Type B pancreatic cell (in vitro differentiated cells): Measurements from ENCODE around the gene KRT6B. TPM values are rescaled to one million over a fixed set of nuclear protein-coding genes. Genes with fewer than 3 reads are reported as not detected.
"Not testable (repeated sequence)": the region's sequence is repeated elsewhere in the genome, so short reads cannot be mapped to it uniquely, and the experiment has no call there.

Source experiments
- DNase-seq: peaks from one replicate; pipeline ENCODE4 v3.0.0; 2021; ENCODE audit warnings: mixed read lengths; ENCODE audit not compliant: unreplicated experiment; ENCODE audit errors: extremely low spot score
- H3K27ac Mint-ChIP-seq: 2 replicates; pipeline ENCODE4 v1.8.0; 2021; ENCODE audit warnings: mild to moderate bottlenecking, mixed read lengths
- H3K27me3 Mint-ChIP-seq: 2 replicates; pipeline ENCODE4 v1.8.0; 2021; ENCODE audit warnings: mixed read lengths
- H3K36me3 Mint-ChIP-seq: 2 replicates; pipeline ENCODE4 v1.8.0; 2021; ENCODE audit warnings: mixed read lengths
- H3K4me1 Mint-ChIP-seq: one replicate; pipeline ENCODE4 v1.8.0; 2021; ENCODE audit warnings: mixed read lengths; ENCODE audit not compliant: unreplicated experiment
- H3K4me3 Mint-ChIP-seq: 2 replicates; pipeline ENCODE4 v1.8.0; 2021; ENCODE audit warnings: mild to moderate bottlenecking, mixed read lengths
- H3K9me3 Mint-ChIP-seq: 2 replicates; pipeline ENCODE4 v1.8.0; 2021; ENCODE audit warnings: mixed read lengths
- total RNA-seq: library from RNA; stranded (reverse); gene quantifications from 2 replicates; pipeline ENCODE4 v1.2.1, GENCODE V29; 2021; ENCODE audit warnings: low replicate concordance
- TF ChIP-seq, protein P1 (sequence below): fragments of 200-600 bp; sonication (generic); conservative IDR thresholded peaks from 2 replicates; pipeline ENCODE4 v1.5.0; 2021; ENCODE audit warnings: antibody characterized with exemption, mild to moderate bottlenecking

Gene KRT6B
- total RNA-seq, 1 donor from 2014 or later, result not detected

DNA sequence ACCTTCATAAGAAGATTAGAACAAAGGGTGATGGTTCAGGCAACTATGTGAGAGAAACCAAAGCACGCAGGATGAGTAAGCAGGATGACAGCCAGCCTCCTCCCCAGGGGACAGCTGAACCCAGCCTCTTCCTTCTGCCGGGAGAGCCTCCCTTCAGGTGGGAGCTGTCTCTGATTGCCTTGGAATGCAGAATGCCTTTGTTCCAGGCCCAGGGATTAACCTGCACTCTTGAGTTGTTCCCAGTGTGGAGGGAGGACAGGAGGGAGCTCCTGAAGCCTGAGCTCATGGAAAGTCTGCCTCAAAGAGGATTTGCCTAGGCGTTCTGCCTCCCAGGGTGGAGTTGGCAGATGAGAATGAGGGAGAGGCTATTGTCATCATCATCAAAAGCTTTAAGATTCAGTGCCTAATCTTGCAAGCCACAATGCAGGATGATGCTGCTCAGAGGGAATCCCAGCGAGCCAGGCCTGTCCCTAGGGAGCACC lies 44.7 kb upstream of the KRT6B start:
- TF ChIP-seq, protein P1, sequence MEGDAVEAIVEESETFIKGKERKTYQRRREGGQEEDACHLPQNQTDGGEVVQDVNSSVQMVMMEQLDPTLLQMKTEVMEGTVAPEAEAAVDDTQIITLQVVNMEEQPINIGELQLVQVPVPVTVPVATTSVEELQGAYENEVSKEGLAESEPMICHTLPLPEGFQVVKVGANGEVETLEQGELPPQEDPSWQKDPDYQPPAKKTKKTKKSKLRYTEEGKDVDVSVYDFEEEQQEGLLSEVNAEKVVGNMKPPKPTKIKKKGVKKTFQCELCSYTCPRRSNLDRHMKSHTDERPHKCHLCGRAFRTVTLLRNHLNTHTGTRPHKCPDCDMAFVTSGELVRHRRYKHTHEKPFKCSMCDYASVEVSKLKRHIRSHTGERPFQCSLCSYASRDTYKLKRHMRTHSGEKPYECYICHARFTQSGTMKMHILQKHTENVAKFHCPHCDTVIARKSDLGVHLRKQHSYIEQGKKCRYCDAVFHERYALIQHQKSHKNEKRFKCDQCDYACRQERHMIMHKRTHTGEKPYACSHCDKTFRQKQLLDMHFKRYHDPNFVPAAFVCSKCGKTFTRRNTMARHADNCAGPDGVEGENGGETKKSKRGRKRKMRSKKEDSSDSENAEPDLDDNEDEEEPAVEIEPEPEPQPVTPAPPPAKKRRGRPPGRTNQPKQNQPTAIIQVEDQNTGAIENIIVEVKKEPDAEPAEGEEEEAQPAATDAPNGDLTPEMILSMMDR, result no peak
- no peak overlapping the region for H3K4me3 Mint-ChIP-seq
- H3K36me3 Mint-ChIP-seq, result no peaks in the 10 kb centered on the region
- H3K27me3 Mint-ChIP-seq, result peaks cover 30% of the 10 kb centered on the region
- H3K27ac Mint-ChIP-seq, result peak overlapping the region; percentile 68
- peaks cover 8% of the 10 kb centered on the region for H3K4me1 Mint-ChIP-seq
- H3K9me3 Mint-ChIP-seq, result peaks cover 4% of the 10 kb centered on the region
- DNase-seq, result no peak

DNA sequence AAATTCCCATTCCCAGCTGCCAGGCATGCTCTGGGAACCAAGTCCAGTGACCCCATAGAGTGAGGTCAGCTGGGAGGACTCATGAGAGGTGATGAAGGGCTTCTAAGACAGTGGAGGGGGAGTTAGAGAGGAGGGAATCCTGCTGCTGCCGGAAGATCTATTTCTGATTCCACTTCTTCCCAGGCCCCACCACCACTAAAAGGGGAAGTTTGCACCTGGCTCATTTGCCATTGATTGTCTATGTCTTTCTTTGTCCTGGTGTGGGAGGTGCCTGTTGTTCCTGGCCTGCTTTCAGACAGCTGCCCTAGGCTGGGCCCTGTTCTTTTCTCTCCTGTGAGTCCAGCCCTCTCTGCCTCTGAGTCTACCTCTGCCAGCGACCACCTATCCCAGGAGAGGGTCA lies 44.1 kb upstream of the KRT6B start:
- DNase-seq, result no peak
- no peak overlapping the region for H3K4me3 Mint-ChIP-seq
- peaks cover 8% of the 10 kb centered on the region for H3K4me1 Mint-ChIP-seq
- peaks cover 4% of the 10 kb centered on the region for H3K9me3 Mint-ChIP-seq
- peaks cover 36% of the 10 kb centered on the region for H3K27me3 Mint-ChIP-seq
- TF ChIP-seq, protein P1, result no peak
- H3K36me3 Mint-ChIP-seq, result no peaks in the 10 kb centered on the region
- peak overlapping the region; percentile 68 for H3K27ac Mint-ChIP-seq

DNA sequence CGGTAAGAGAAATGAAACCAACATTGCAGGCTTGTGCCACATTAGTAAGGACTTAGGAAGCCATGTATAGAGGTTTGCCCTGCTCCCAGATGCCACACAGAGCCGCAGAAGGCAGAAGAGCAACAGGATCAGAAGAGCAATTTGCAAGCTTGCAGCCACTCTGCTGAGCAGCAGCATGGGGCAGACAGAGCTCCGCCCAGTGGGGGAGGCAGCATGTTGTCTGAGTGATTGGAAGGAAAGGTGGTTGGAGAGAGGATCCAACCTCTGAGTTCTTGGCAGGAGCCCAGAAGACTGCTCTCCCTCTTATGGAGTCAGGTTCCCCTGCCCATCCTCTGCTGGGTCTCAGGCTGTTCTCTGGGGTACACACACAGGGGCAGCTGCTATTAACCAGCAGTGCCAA lies 43.4 kb upstream of the KRT6B start:
- DNase-seq, result no peak
- H3K4me3 Mint-ChIP-seq, result no peak overlapping the region
- H3K9me3 Mint-ChIP-seq, result no peaks in the 10 kb centered on the region
- TF ChIP-seq, protein P1, result no peak
- H3K4me1 Mint-ChIP-seq, result peaks cover 8% of the 10 kb centered on the region
- H3K36me3 Mint-ChIP-seq, result no peaks in the 10 kb centered on the region
- peaks cover 39% of the 10 kb centered on the region for H3K27me3 Mint-ChIP-seq
- H3K27ac Mint-ChIP-seq, result no peak overlapping the region

DNA sequence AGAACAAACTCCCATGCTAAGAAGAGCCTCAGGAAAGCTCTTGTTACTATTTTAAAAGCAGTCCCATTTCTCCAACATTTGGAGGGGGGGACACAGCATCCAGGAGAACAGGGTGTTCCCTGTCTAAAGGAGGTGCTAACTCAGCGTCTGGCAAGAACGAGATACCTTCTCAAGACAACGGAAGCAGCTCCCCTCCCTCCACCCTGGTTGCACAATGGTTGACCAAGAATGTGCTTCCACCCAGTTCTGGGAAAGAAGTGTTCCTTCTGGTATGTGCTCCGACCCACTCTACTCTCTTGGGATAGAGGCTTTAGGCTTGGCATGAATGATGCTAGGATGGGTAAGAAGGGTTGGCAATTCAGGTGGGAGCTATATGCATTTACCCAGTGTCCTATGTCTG lies 42.6 kb upstream of the KRT6B start:
- H3K27me3 Mint-ChIP-seq, result peaks cover 46% of the 10 kb centered on the region
- no peak overlapping the region for H3K4me3 Mint-ChIP-seq
- H3K4me1 Mint-ChIP-seq, result peaks cover 8% of the 10 kb centered on the region
- H3K27ac Mint-ChIP-seq, result no peak overlapping the region
- H3K36me3 Mint-ChIP-seq, result no peaks in the 10 kb centered on the region
- DNase-seq, result no peak
- H3K9me3 Mint-ChIP-seq, result no peaks in the 10 kb centered on the region
- TF ChIP-seq, protein P1, result no peak

DNA sequence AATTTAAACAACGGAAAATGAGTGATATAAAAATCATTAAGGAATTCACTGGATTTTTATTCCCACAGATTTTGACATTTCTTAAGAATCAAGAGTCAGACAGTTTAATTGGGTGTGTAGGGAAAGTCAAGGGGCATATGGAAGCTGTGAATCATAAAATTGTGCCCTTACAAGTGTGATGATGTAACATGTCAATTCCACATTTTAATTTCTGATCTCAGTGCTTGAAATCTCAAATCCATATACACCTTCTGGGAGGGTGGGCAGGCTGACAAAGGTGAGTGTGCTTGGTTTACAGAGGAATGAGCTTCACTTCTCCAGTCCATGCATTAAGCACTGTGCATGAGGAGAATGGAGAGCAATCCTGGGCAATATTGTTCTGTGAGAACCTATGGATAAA lies 42.2 kb upstream of the KRT6B start:
- Mint-ChIP-seq H3K27me3 (peaks cover 46% of the 10 kb centered on the region), H3K27ac (no peak overlapping the region), H3K4me1 (peaks cover 8% of the 10 kb centered on the region), H3K36me3 (no peaks in the 10 kb centered on the region), H3K4me3 (no peak overlapping the region), H3K9me3 (no peaks in the 10 kb centered on the region)
- DNase-seq, result no peak
- TF ChIP-seq, protein P1, result no peak

DNA sequence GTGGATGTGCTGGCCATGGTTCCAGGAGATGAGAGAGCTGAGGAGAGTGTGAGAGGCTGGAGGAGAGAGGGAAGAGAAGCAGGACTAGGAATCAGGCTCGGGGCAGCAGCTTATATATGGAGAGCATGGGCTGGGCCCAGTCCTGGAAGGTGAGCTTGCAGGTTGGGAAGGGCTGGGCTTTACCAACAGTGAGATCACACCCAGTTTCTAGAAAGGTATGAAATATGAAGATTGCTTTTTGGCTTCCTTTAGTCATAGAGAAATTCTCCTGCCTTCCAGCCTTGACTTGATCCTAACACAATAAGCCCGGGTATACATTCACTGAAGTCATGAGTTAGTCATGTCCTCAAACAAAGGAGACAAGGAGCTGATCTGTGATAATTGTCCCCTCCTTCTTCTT lies 41.2 kb upstream of the KRT6B start, which contains the start of gene KRT6A:
Gene KRT6A, minus strand, starts transcription at position 86 of the 400 bp plus-strand sequence. Its CDS starts 69 bp downstream, at position 17.
- H3K27ac Mint-ChIP-seq, result peak within 1 kb of the TSS; percentile 48
- H3K4me1 Mint-ChIP-seq, result peaks cover 8% of the 10 kb centered on the region
- H3K27me3 Mint-ChIP-seq, result peaks cover 50% of the 10 kb centered on the region
- TF ChIP-seq, protein P1, result no peak
- no peaks in the 10 kb centered on the region for H3K36me3 Mint-ChIP-seq
- no peaks in the 10 kb centered on the region for H3K9me3 Mint-ChIP-seq
- no peak for DNase-seq
- H3K4me3 Mint-ChIP-seq, result no peak within 1 kb of the TSS

DNA sequence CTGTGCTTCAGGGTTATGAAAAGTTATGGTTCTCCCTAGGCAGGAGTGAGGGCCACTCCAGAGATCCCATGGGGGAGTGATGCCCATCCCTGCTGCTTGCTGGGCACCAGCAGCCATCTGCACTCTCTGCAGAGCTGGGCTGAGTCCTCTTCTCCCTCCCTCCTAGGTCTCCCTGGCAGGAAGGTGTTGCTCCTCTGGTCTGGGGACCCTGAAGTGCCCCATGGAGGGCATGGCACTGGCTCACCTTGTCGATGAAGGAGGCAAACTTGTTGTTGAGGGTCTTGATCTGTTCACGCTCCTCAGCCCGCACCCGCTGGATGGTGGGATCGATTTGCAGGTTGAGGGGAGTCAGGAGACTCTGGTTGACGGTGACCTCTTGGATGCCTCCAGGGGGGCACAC lies 40.5 kb upstream of the KRT6B start:
- H3K4me1 Mint-ChIP-seq, DNase-seq, H3K36me3 Mint-ChIP-seq, H3K27ac Mint-ChIP-seq, H3K9me3 Mint-ChIP-seq, H3K4me3 Mint-ChIP-seq: not testable (repeated sequence)
- H3K27me3 Mint-ChIP-seq, result peaks cover 48% of the 10 kb centered on the region

DNA sequence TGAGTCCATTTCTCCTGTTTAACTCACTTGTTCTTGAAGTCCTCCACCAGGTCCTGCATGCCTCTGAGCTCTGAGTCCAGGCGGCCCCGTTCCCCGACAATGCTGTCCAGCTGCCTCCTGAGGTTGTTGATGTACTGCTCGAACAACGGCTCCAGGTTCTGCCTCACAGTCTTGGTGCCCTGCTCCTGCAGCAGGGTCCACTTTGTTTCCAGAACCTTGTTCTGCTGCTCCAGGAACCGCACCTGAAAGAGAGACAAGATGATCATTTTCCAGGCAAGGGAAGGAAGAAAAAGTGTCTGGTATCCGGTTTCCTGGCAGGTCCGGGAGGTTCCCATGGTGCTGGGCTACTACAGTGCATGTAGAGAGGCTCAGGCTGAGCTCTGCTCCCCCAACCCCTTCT lies 39.5 kb upstream of the KRT6B start:
- not testable (repeated sequence) for H3K4me1 Mint-ChIP-seq, H3K27ac Mint-ChIP-seq, H3K36me3 Mint-ChIP-seq, H3K4me3 Mint-ChIP-seq, DNase-seq, H3K9me3 Mint-ChIP-seq
- peaks cover 55% of the 10 kb centered on the region for H3K27me3 Mint-ChIP-seq
